ENCODE measurements around the gene MAP3K2.

The MAP3K2 gene, protein sequence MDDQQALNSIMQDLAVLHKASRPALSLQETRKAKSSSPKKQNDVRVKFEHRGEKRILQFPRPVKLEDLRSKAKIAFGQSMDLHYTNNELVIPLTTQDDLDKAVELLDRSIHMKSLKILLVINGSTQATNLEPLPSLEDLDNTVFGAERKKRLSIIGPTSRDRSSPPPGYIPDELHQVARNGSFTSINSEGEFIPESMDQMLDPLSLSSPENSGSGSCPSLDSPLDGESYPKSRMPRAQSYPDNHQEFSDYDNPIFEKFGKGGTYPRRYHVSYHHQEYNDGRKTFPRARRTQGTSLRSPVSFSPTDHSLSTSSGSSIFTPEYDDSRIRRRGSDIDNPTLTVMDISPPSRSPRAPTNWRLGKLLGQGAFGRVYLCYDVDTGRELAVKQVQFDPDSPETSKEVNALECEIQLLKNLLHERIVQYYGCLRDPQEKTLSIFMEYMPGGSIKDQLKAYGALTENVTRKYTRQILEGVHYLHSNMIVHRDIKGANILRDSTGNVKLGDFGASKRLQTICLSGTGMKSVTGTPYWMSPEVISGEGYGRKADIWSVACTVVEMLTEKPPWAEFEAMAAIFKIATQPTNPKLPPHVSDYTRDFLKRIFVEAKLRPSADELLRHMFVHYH

DNA sequence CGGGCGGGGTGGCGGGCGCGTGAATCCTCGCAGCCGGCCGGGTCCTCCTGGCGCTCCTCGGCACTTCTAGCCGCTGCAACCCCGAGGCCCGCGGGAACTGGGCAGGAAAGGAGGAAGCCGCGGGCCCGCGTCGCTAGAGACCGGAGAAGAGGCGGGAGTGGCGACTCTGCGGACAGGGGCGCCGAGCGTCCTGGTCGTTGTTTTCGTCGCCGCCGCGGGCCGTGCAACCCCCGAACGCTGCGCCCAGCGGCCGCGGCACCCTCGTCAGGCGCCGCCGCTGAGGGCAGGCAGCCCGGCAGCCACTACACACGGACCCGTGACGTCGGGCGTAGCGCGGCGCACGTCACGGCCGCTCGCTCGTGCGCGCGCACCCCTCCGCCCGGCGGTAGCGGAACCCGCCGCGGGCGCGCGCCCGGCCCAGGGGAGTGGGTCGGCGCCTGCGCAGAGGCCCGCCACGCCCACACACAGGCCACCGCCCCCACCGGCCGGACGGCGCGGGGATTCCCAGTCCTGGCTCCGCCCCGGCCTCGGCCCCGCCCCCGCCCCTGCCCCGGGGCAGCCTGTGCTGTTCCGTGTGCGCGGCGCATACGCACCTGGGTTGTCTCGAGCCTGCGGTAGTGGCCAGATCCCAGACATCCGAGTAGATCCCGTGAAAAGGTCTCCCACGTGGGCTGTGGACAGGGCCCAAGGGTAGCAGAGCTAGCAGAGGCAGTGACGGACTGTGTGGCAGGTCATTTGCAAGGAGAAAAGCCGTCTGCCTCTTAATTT is at the start of gene MAP3K2:
Gene MAP3K2, minus strand, starts transcription at position 321 of the 768 bp plus-strand sequence. CDS start 44,846 bp downstream, outside the sequence.
- H3K4me3 ChIP-seq (ENCODE audit: low read depth, low read length) = peak within 1 kb of the TSS; percentile 86
- peak; percentile 74 for DNase-seq (ENCODE audit: low read depth)

DNA sequence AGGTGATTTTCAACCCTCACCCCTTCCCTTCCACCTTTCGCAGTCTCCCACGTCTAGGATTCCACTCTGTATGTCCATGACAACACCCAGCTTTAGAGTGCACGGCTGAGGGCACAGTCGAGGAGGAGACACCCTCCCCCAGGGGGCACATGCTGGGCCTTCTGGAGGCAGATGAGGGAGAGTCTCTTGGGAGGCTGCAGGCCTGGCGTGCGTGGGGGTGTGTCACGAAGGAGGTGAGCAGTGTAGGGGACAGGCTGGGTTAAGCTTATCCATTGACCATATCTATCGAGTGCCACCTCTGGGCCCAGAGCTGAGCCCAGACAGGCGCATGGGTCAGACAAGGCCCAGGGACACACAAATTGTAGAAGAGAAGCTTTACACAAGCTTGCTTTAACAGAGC is 49.3 kb upstream of the MAP3K2 start:
- DNase-seq (ENCODE audit: low read depth) = no peak
- H3K4me3 ChIP-seq (ENCODE audit: low read depth, low read length) = no peak overlapping the region

DNA sequence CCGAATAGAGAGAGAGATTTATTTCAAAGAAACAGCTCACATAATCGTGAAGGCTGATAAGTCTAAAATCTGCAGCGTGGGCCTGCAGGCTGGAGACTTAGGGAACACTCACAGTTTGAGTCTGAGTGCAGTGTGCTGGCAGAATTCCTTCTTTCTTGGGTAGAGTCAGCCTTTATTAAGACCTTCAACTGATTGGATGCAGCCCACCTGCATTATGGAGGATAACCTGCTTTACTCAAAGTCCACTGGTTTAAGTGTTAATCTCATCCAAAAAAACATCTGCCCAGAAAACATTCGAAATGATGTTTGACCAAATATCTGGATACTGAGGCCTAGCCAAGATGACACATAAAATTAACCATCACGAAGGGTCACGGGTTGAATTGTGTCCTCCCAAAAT is 46.7 kb upstream of the MAP3K2 start:
- DNase-seq (ENCODE audit: low read depth) = no peak
- H3K4me3 ChIP-seq (ENCODE audit: low read depth, low read length) = no peak overlapping the region

DNA sequence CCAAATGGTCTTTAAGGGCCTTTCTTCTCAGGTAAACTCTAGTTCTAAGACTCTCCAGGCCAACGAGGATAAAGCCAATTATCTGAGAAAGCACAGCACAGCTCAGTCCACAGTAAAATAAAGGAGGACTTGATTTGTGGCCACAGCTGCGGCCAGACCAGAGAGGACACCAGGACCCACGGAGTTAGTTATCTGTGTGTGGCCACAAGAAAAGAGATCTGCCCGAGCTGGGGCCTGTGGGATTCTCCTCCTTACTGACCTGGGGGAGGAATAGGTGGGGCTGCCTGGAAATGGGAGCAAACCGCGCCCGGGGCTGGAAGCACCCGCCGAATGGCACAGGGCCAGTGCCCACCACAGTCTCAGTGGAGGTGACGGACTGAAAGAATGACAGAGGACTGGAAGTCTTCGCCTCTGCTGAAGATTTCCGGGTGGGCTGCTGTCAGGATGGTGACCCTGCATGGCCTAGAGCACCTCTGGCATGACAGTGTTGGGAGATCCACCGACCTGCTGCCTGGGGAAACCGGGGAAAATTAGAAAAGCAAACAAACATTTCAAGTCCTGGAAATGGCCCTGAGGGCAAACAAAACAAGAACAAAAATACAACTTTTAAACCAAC is 43.7 kb upstream of the MAP3K2 start:
- H3K4me3 ChIP-seq (ENCODE audit: low read depth, low read length) = no peak overlapping the region
- DNase-seq (ENCODE audit: low read depth) = no peak

DNA sequence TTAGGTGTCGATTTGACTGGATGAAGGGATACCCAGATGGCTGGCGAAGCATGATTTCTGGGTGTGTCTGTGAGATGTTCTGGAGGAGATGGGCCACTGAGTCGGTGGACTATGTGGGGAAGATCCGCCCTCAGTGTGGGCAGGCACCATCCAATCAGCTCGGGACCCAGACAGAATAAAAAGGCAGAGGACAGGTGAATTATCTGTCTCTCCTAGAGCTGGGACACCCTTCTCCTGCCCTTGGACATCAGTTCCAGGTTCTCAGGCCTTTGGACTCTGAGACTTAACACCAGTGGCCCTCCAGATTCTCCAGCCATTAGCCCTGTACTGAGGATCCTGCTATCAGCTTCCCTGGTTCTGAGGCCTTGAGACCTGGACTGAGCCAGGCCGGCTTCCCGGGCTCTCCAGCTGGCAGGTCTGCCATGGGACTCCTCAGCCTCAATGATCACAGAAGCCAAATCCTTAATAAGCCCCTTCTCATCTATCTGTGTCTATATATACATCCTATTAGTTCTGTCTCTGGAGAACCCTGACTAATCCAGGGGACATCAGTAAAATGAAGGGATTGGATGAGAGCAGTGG is 42.2 kb upstream of the MAP3K2 start:
- no peak overlapping the region for H3K4me3 ChIP-seq (ENCODE audit: low read depth, low read length)
- DNase-seq (ENCODE audit: low read depth) = no peak

DNA sequence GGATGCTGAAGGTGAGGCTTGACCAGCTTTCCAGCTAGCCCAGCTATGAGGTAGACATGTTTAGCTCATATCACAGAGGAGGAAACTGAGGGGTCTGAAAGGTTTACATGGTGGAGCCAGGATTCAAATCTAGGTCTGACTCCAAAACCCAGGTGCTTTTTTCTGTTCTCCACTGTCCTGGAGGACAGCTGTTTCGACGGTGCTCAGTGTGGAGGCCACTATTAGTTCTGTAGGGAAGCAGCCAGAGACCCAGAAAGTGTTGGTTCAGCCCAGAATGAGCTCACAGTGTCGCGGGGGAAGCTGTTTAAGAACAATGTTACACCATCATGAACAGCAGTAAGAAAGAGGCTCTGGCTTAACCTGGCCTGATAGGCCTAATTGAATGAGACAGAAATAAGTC is 41.5 kb upstream of the MAP3K2 start:
- H3K4me3 ChIP-seq (ENCODE audit: low read depth, low read length) = no peak overlapping the region
- DNase-seq (ENCODE audit: low read depth) = no peak

DNA sequence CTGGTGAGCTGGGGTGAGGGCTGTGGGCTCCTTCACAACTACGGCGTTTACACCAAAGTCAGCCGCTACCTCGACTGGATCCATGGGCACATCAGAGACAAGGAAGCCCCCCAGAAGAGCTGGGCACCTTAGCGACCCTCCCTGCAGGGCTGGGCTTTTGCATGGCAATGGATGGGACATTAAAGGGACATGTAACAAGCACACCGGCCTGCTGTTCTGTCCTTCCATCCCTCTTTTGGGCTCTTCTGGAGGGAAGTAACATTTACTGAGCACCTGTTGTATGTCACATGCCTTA is 41.0 kb upstream of the MAP3K2 start:
- H3K4me3 ChIP-seq (ENCODE audit: low read depth, low read length) = no peak overlapping the region
- no peak for DNase-seq (ENCODE audit: low read depth)

DNA sequence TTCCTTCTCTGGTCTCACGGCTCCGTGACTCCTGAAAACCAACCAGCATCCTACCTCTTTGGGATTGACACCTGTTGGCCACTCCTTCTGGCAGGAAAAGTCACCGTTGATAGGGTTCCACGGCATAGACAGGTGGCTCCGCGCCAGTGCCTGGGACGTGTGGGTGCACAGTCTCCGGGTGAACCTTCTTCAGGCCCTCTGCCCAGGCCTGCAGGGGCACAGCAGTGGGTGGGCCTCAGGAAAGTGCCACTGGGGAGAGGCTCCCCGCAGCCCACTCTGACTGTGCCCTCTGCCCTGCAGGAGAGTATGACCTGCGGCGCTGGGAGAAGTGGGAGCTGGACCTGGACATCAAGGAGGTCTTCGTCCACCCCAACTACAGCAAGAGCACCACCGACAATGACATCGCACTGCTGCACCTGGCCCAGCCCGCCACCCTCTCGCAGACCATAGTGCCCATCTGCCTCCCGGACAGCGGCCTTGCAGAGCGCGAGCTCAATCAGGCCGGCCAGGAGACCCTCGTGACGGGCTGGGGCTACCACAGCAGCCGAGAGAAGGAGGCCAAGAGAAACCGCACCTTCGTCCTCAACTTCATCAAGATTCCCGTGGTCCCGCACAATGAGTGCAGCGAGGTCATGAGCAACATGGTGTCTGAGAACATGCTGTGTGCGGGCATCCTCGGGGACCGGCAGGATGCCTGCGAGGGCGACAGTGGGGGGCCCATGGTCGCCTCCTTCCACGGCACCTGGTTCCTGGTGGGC is 40.5 kb upstream of the MAP3K2 start:
- H3K4me3 ChIP-seq (ENCODE audit: low read depth, low read length) = no peak overlapping the region
- DNase-seq (ENCODE audit: low read depth) = no peak

DNA sequence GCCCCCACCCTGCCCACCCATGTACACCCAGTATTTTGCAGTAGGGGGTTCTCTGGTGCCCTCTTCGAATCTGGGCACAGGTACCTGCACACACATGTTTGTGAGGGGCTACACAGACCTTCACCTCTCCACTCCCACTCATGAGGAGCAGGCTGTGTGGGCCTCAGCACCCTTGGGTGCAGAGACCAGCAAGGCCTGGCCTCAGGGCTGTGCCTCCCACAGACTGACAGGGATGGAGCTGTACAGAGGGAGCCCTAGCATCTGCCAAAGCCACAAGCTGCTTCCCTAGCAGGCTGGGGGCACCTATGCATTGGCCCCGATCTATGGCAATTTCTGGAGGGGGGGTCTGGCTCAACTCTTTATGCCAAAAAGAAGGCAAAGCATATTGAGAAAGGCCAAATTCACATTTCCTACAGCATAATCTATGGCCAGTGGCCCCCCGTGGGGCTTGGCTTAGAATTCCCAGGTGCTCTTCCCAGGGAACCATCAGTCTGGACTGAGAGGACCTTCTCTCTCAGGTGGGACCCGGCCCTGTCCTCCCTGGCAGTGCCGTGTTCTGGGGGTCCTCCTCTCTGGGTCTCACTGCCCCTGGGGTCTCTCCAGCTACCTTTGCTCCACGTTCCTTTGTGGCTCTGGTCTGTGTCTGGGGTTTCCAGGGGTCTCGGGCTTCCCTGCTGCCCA is 39.7 kb upstream of the MAP3K2 start:
- DNase-seq (ENCODE audit: low read depth) = no peak
- H3K4me3 ChIP-seq (ENCODE audit: low read depth, low read length) = no peak overlapping the region

DNA sequence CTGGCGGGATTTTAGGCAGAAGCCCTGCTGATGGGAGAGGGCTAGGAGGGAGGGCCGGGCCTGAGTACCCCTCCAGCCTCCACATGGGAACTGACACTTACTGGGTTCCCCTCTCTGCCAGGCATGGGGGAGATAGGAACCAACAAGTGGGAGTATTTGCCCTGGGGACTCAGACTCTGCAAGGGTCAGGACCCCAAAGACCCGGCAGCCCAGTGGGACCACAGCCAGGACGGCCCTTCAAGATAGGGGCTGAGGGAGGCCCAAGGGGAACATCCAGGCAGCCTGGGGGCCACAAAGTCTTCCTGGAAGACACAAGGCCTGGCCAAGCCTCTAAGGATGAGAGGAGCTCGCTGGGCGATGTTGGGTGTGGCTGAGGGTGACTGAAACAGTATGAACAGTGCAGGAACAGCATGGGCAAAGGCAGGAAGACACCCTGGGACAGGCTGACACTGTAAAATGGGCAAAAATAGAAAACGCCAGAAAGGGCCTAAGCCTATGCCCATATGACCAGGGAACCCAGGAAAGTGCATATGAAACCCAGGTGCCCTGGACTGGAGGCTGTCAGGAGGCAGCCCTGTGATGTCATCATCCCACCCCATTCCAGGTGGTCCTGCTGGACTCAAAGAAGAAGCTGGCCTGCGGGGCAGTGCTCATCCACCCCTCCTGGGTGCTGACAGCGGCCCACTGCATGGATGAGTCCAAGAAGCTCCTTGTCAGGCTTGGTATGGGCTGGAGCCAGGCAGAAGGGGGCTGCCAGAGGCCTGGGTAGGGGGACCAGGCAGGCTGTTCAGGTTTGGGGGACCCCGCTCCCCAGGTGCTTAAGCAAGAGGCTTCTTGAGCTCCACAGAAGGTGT is 39.0 kb upstream of the MAP3K2 start:
- H3K4me3 ChIP-seq (ENCODE audit: low read depth, low read length) = no peak overlapping the region
- no peak for DNase-seq (ENCODE audit: low read depth)

DNA sequence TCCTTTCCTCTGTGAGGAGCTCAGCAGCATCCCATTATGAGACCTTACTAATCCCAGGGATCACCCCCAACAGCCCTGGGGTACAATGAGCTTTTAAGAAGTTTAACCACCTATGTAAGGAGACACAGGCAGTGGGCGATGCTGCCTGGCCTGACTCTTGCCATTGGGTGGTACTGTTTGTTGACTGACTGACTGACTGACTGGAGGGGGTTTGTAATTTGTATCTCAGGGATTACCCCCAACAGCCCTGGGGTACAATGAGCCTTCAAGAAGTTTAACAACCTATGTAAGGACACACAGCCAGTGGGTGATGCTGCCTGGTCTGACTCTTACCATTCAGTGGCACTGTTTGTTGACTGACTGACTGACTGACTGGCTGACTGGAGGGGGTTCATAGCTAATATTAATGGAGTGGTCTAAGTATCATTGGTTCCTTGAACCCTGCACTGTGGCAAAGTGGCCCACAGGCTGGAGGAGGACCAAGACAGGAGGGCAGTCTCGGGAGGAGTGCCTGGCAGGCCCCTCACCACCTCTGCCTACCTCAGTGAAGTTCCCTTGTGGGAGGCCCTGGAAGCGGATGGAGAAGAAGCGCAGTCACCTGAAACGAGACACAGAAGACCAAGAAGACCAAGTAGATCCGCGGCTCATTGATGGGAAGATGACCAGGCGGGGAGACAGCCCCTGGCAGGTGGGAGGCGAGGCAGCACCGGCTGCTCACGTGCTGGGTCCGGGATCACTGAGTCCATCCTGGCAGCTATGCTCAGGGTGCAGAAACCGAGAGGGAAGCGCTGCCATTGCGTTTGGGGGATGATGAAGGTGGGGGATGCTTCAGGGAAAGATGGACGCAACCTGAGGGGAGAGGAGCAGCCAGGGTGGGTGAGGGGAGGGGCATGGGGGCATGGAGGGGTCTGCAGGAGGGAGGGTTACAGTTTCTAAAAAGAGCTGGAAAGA is 38.0 kb upstream of the MAP3K2 start:
- no peak for DNase-seq (ENCODE audit: low read depth)

DNA sequence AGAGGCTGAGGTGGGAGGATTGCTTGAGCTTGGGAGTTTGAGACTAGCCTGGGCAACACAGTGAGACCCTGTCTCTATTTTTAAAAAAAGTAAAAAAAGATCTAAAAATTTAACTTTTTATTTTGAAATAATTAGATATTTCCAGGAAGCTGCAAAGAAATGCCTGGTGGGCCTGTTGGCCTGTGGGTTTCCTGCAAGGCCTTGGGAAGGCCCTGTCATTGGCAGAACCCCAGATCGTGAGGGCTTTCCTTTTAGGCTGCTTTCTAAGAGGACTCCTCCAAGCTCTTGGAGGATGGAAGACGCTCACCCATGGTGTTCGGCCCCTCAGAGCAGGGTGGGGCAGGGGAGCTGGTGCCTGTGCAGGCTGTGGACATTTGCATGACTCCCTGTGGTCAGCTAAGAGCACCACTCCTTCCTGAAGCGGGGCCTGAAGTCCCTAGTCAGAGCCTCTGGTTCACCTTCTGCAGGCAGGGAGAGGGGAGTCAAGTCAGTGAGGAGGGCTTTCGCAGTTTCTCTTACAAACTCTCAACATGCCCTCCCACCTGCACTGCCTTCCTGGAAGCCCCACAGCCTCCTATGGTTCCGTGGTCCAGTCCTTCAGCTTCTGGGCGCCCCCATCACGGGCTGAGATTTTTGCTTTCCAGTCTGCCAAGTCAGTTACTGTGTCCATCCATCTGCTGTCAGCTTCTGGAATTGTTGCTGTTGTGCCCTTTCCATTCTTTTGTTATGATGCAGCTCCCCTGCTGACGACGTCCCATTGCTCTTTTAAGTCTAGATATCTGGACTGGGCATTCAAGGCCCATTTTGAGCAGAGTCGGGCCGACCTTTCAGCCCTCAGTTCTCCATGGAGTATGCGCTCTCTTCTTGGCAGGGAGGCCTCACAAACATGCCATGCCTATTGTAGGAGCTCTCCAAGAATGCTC is 37.1 kb upstream of the MAP3K2 start:
- DNase-seq (ENCODE audit: low read depth) = no peak
- H3K4me3 ChIP-seq (ENCODE audit: low read depth, low read length) = no peak overlapping the region

More for the DNA sequence above, 38.0 kb upstream of the MAP3K2 start:
- no peak overlapping the region for H3K4me3 ChIP-seq (ENCODE audit: low read depth, low read length)

DNA sequence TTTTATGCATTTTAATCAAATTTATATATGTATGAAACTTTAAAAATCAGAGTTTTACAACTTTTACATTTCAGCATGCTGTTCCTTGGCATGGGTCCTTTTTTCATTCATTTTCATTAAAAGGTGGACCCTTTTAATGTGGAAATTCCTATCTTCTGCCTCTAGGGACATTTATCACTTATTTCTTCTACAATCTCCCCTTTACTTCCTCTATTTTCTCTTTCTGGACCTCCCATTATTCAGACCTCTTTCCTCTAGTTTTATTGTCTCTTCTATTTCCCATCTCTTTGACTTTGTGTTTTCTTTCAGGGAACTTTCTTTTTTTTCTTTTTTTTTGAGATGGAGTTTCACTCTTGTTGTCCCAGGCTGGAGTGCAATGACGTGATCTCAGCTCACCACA is 36.1 kb upstream of the MAP3K2 start:
- peak overlapping the region; percentile 45 for H3K4me3 ChIP-seq (ENCODE audit: low read depth, low read length)
- DNase-seq (ENCODE audit: low read depth) = no peak

DNA sequence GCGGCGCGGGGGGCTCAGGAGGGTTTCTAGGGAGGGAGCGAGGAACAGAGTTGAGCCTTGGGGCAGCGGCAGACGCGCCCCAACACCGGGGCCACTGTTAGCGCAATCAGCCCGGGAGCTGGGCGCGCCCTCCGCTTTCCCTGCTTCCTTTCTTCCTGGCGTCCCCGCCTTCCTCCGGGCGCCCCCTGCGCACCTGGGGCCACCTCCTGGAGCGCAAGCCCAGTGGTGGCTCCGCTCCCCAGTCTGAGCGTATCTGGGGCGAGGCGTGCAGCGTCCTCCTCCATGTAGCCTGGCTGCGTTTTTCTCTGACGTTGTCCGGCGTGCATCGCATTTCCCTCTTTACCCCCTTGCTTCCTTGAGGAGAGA is 35.7 kb upstream of the MAP3K2 start:
- H3K4me3 ChIP-seq (ENCODE audit: low read depth, low read length) = peak overlapping the region; percentile 45
- no peak for DNase-seq (ENCODE audit: low read depth)

DNA sequence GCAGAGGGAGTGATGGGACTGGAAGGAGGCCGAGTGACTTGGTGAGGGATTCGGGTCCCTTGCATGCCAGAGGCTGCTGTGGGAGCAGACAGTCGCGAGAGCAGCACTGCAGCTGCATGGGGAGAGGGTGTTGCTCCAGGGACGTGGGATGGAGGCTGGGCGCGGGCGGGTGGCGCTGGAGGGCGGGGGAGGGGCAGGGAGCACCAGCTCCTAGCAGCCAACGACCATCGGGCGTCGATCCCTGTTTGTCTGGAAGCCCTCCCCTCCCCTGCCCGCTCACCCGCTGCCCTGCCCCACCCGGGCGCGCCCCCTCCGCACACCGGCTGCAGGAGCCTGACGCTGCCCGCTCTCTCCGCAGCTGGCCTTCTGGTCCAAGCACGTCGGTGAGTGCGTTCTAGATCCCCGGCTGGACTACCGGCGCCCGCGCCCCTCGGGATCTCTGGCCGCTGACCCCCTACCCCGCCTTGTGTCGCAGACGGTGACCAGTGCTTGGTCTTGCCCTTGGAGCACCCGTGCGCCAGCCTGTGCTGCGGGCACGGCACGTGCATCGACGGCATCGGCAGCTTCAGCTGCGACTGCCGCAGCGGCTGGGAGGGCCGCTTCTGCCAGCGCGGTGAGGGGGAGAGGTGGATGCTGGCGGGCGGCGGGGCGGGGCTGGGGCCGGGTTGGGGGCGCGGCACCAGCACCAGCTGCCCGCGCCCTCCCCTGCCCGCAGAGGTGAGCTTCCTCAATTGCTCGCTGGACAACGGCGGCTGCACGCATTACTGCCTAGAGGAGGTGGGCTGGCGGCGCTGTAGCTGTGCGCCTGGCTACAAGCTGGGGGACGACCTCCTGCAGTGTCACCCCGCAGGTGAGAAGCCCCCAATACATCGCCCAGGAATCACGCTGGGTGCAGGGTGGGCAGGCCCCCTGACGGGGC is 35.0 kb upstream of the MAP3K2 start:
- H3K4me3 ChIP-seq (ENCODE audit: low read depth, low read length) = peak overlapping the region; percentile 45
- no peak for DNase-seq (ENCODE audit: low read depth)
